Skeletal muscle tissue (tissue), 4 donors: Measurements from ENCODE around the gene LYRM4. TPM values are rescaled to one million over a fixed set of nuclear protein-coding genes. Genes with fewer than 3 reads are reported as not detected.
A peak's percentile ranks its signal among the peaks of the same experiment; 100 is the strongest.

ENCODE experiments used
- H3K27ac ChIP-seq: one replicate; pipeline ENCODE4 v1.7.0; 2013; ENCODE audit warnings: mild to moderate bottlenecking, low read depth, low read length, inconsistent platforms
- H3K27me3 ChIP-seq, 3 donors: one replicate each; pipeline ENCODE4 v1.7.0; 2013; ENCODE audit warnings: low read length in 3 of 3; ENCODE audit not compliant: control insufficient read depth in 3 of 3, insufficient read depth in 3 of 3
- H3K36me3 ChIP-seq, 3 donors: one replicate each; pipeline ENCODE4 v1.7.0; 2013; ENCODE audit warnings: low read length in 3 of 3; ENCODE audit not compliant: control insufficient read depth in 3 of 3, insufficient read depth in 3 of 3
- H3K4me1 ChIP-seq, 3 donors: one replicate each; pipeline ENCODE4 v1.7.0; 2013; ENCODE audit warnings: low read length in 3 of 3, mild to moderate bottlenecking in 3 of 3; ENCODE audit not compliant: control insufficient read depth in 3 of 3, insufficient read depth in 3 of 3
- H3K4me3 ChIP-seq, 3 donors: one replicate each; pipeline ENCODE4 v1.7.0; 2013; ENCODE audit warnings: low read length in 3 of 3
- H3K9ac ChIP-seq, 3 donors: one replicate each; pipeline ENCODE4 v1.7.0; 2013; ENCODE audit warnings: low read length in 3 of 3, mild to moderate bottlenecking in 3 of 3, moderate library complexity in 2 of 3, low read depth in 1 of 3
- H3K9me3 ChIP-seq, 3 donors: one replicate each; pipeline ENCODE4 v1.7.0; 2013; ENCODE audit warnings: low read length in 3 of 3; ENCODE audit not compliant: control insufficient read depth in 3 of 3
- total RNA-seq: library from RNA; depleted of rRNA; stranded (reverse); fragments of >200 nt; gene quantifications from one replicate; pipeline ENCODE4 v1.2.3, GENCODE V29; 2014
- donor health status: Osteomylitis.

Gene LYRM4
- total RNA-seq, 1 donor from 2014 or later, result 10.4 TPM

DNA sequence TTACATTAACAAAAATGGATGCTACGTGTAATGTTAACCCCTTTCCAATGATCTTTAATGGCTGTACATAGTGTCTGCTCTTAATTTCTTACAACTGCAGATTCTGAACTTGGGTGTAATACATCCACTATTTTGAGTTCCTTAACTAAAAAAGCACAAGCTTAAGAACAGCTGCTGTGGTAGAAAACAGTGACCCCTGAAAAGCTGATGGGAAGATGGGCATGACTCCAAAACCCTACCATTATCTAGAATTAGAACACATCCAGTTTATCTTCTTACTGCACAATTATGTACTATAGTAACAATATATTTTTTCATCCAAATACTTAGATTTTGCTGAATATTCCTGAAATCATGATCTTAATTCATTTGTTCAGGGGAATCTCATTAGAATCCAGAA, 49.3 kb downstream of the LYRM4 start:
- Histone ChIP-seq H3K9me3 (no peaks in the 10 kb centered on the region), H3K27me3 (no peaks in the 10 kb centered on the region), H3K4me1 (peaks cover 0 to 9% (median 5%) of the 10 kb centered on the region in 3 donors), H3K27ac (no peak overlapping the region), H3K9ac (no peak overlapping the region), H3K36me3 (peaks cover 0 to 12% (median 10%) of the 10 kb centered on the region in 3 donors), H3K4me3 (no peak overlapping the region)

DNA sequence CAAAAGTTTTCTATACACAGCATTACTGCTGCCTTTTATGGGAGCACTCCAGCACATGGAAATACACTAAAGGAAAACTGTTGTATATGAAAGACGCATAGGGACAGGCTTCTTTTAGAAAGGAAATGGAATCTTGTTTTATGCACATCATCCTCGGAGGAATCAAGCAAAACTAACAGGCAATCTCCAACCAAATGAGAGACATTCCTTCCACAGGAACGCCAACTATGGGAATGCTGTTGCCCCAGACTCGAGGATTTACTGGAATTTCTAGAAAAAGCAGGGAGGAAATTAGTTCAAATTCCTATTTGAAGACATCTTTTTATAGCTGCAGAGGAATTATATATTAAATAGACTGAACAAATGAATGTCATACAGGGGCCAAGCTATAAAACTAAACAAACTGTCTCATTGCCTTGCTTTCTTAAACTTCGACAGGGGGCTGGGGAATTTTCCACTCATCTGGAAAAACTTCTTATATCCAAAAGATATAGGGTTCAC, 52.2 kb downstream of the LYRM4 start:
- Histone ChIP-seq H3K4me1 (peaks cover 19 to 30% (median 27%) of the 10 kb centered on the region in 3 donors), H3K36me3 (peaks cover 0 to 3% (median 0%) of the 10 kb centered on the region in 3 donors), H3K9ac (no peak overlapping the region), H3K27me3 (no peaks in the 10 kb centered on the region), H3K27ac (peak overlapping the region; percentile 7), H3K4me3 (no peak overlapping the region), H3K9me3 (no peaks in the 10 kb centered on the region)

DNA sequence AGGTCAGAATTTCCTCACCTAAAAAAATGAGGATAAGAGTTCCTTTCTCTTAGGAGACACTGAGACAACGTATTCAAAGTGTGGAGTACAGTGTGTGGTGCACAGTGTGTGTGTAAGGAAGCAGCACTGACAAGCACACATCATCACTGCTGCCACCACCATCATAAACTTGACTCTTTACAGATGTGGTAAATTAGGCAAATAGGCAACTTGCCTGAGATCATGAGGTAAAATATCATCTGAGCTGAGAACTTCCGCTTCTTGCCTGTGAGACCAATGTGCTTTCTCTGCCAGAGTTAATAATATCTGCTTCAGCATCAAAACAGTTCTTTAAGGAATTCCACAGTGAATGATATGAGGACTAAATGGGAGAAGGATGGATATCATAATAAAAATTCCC, 52.7 kb downstream of the LYRM4 start:
- no peaks in the 10 kb centered on the region for H3K36me3 ChIP-seq
- no peak overlapping the region for H3K4me3 ChIP-seq
- peak overlapping the region; percentile 7 for H3K27ac ChIP-seq
- no peak overlapping the region for H3K9ac ChIP-seq
- peaks cover 19 to 30% (median 27%) of the 10 kb centered on the region in 3 donors for H3K4me1 ChIP-seq
- no peaks in the 10 kb centered on the region for H3K9me3 ChIP-seq
- H3K27me3 ChIP-seq, result no peaks in the 10 kb centered on the region

DNA sequence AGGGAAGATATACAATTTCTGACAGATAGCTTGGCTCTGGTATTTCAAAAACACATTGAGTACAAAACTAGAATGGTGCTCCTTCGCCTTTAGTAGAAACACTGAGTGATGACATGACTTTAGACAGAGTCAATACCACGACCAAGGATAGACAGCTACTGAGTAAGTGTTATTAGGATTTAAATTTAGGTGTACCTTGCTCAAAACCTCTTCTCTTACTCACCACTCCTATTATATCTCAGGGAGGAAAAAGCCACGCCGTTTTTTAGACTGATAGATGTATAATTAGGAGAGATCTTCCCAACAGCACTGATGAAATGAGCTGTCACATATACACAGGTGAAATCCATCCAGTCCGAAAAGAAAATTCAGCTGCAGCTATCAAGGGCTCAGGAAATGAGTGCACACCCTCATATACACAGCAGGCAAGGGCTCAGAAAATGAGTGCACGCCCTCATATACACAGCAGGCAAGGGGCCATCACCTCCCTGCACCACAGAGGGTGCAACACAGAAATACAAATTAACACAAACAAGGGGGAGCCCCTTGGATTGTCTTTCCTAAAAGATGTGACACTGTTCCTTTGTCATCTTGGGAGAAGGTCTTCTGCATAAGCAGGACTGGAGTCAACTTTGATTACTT, 53.7 kb downstream of the LYRM4 start:
- Histone ChIP-seq H3K4me3 (no peak overlapping the region), H3K27me3 (no peaks in the 10 kb centered on the region), H3K4me1 (peaks cover 19 to 30% (median 27%) of the 10 kb centered on the region in 3 donors), H3K36me3 (no peaks in the 10 kb centered on the region), H3K9me3 (no peaks in the 10 kb centered on the region), H3K9ac (no peak overlapping the region), H3K27ac (peak overlapping the region; percentile 80)

DNA sequence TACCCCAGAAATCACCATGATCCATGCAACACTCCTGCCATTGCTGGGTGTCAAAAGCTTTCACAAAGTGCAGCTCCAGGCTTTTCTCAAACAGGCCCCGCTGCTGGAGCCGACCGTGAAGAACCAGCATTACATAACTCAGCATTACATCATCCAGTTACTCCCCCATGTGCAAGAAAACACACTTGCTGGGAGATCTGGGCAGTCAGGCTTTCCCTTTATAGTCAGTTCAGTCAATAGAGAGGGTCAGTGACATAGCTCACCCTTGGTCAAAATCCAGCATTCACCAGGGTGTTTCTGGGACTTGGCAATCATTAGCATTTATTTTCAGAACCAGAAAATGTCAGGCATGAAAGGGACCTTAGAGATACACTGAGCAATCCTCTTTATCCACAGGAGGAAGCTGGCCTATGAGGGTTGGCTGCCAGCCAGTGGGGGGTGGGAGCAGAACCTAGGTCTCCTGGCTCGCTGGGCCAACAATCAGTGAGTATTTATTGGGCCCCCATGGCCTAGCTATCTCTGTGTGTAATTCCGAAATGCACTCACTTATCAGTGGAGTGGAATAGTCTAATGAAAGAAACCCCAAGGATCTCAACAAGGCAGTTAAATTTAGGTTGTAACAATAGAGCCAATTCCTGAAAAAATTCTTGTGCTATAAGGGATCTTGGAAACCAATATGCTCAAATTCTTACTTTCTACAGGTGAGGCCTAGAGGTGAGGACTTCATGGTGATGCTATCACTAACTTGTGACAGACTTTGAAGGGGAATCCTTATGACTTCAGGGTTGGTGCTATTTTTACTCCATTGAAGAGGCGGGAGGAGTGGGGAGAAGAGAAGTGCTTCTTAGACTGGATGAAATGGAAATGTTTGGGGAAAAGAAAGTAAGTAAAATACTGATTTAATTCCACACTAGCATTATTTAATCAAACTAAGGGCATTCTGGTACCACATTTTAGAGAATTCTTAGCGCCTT, 54.6 kb downstream of the LYRM4 start:
- Histone ChIP-seq H3K9ac (peak overlapping the region in 2 of 3 donors; percentile 45 to 63), H3K36me3 (no peaks in the 10 kb centered on the region), H3K4me3 (peak overlapping the region in 1 of 3 donors; percentile 4), H3K4me1 (peaks cover 22 to 34% (median 31%) of the 10 kb centered on the region in 3 donors), H3K27me3 (no peaks in the 10 kb centered on the region), H3K9me3 (no peaks in the 10 kb centered on the region), H3K27ac (peak overlapping the region; percentile 80)

DNA sequence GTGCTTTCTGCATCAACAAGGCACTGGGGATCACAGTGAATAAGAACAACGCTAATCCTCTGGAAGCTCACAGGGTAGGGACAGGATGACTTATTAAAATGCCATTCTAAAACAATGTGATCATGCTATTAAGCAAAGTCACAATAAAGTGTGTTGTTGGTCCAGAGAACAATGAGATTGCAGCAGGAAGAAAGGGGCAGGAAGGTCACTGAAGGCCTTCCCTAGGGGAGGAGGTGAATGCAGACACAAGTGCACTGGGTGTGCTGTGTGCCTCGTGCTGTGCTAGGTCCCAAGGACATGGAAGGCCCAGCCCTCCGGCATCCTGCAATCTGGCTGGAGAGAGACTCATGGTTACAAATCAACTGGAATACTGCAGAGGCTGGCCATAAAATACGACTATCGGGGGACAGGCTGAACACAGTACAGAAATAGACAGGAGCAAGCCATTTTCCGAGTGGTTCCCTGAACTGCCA, 55.7 kb downstream of the LYRM4 start:
- Histone ChIP-seq H3K27ac (peak overlapping the region; percentile 80), H3K4me3 (peak overlapping the region in 1 of 3 donors; percentile 23), H3K9me3 (no peaks in the 10 kb centered on the region), H3K27me3 (no peaks in the 10 kb centered on the region), H3K9ac (peak overlapping the region in 1 of 3 donors; percentile 52), H3K4me1 (peaks cover 26 to 41% (median 31%) of the 10 kb centered on the region in 3 donors), H3K36me3 (no peaks in the 10 kb centered on the region)

DNA sequence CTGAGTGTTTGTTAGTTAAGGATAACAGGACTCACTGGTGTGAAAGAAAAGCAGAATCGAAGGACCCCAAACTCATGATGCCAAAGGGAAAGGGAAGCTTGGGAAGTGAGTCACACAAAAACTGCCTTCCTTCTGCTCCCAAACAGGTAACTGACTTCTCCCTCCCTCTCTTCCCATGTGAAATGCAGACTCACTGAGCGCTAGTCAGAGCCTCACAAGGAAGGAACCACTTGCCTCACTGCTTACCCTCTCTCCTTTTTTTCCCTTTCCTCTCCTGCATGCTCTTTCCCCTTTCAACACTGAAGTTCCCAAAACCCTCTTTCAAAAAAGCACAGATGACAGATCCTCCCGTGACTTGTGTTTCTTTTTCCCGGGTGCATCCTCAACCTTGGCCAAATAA, 56.4 kb downstream of the LYRM4 start:
- peaks cover 26 to 41% (median 31%) of the 10 kb centered on the region in 3 donors for H3K4me1 ChIP-seq
- no peaks in the 10 kb centered on the region for H3K27me3 ChIP-seq
- no peak overlapping the region for H3K4me3 ChIP-seq
- H3K27ac ChIP-seq, result no peak overlapping the region
- no peaks in the 10 kb centered on the region for H3K36me3 ChIP-seq
- H3K9me3 ChIP-seq, result no peaks in the 10 kb centered on the region
- no peak overlapping the region for H3K9ac ChIP-seq

DNA sequence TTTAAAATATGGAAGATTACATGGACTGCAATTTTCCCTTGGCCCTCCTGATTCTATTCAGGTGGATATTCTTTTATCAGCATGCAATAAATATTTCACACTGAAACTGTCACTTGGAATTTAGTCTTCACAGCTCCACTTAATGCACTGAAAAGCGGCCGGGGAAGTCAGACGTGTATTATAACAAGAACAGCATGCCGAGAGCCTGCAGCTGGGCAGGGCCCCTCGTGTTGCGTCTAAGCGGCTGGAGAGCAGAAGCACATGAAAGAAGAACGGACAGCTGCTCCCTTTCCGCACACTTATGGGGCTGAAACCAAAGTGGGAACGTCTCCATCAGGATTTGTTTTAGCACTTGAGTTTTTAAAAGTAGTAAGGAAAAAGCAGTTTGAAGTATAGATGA, 57.2 kb downstream of the LYRM4 start:
- no peaks in the 10 kb centered on the region for H3K36me3 ChIP-seq
- H3K9ac ChIP-seq, result no peak overlapping the region
- H3K9me3 ChIP-seq, result no peaks in the 10 kb centered on the region
- H3K27me3 ChIP-seq, result no peaks in the 10 kb centered on the region
- no peak overlapping the region for H3K4me3 ChIP-seq
- H3K4me1 ChIP-seq, result peaks cover 26 to 41% (median 31%) of the 10 kb centered on the region in 3 donors
- no peak overlapping the region for H3K27ac ChIP-seq

DNA sequence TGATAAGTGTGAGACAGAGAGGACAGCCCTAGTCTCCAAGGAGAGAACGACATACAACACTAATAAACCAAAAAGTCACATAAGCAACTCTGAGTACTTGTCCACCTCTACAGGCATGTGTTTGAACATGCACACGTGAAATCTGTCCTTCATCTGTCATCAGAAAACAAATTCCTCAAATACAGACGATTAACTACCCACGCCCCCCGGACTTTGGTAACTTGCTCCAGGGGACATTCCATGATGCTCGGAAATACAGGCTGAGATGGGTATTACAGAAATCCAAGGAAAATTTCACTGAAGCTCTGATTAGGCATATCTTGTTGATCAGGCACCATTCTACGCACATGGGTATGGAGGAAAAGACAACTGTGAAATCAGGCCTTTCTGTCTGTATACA, 57.8 kb downstream of the LYRM4 start:
- no peaks in the 10 kb centered on the region for H3K36me3 ChIP-seq
- H3K4me3 ChIP-seq, result no peak overlapping the region
- H3K27ac ChIP-seq, result no peak overlapping the region
- H3K9me3 ChIP-seq, result no peaks in the 10 kb centered on the region
- peaks cover 26 to 41% (median 31%) of the 10 kb centered on the region in 3 donors for H3K4me1 ChIP-seq
- no peaks in the 10 kb centered on the region for H3K27me3 ChIP-seq
- no peak overlapping the region for H3K9ac ChIP-seq
